Measurements from ENCODE around the gene KDM2A.
"Not testable (repeated sequence)": the region's sequence is repeated elsewhere in the genome, so short reads cannot be mapped to it uniquely, and the experiment has no call there.

Gene KDM2A

DNA sequence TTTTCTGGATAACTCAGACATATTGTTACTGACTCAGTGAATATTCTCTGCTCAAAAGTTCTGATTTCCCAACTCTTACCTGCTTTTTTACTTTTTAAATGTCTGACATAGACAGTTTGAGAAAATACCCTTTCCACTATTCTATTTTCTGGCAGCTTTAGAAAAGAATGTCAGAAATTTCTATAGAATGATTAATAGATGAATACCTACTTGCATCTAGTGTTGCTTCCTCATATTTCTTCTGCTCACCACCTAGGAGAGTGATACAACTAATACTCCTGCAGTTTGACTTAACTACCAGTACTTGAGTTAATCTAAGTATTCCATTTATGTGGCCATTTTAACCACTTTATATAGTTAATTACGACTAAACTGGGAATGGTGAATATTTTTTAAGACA lies 55.2 kb downstream of the KDM2A start:
- DNase-seq = no peak

DNA sequence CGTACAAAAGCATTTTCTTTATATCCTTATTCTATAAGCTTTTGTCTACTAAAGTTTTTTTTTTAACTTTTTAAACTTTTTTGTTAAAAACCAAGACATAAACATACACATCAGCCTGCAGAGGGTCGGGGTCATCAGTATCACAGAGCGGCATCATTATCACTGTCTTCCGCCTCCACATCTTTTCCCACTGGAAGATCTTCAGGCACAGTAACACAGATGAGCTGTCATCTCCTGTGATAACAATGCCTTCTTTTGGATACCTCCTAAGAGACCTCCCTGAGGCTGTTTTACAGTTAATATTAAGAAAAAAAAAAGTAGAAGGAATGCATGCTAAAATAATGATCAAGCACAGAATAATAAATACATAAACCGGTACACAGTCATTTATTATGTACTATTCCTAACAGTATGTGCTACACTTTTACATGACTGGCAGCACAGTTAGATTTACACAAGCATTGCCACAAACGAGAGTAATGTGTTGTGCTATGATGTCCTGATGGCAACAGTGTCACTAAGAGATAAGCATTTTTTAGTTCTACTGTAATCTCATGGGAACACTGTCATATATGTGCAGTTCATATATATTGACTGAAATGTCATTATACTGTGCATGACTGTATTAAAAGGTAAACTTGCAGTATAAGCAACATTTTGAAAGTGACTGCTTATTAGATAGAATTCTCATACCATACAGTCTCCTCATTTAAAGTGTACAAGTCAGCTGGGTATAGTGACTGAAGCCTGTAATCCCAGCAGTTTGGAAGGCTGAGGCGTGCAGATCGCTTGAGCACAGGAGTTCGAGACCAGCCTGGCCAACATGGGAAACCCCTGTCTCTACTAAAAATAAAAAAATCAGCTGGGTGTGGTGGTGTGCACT lies 58.6 kb downstream of the KDM2A start:
- DNase-seq = no peak

DNA sequence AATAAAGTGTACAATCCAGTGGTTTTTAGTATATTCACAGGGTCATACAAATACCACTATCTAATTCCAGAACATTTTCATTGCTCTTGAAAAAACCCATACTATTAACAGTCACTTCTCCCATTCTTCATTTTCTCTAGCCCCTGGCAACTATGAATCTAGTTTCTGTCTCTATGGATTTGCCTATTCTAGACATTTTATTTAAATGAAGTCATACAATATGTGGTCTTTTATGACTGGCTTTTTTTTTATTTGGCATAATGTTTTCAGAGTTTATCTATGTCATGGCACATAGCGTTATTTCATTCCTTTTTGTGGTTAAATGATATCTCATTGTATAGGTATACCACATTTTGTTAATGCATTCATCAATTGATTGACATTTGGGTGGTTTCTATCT lies 59.4 kb downstream of the KDM2A start:
- no peak for DNase-seq

DNA sequence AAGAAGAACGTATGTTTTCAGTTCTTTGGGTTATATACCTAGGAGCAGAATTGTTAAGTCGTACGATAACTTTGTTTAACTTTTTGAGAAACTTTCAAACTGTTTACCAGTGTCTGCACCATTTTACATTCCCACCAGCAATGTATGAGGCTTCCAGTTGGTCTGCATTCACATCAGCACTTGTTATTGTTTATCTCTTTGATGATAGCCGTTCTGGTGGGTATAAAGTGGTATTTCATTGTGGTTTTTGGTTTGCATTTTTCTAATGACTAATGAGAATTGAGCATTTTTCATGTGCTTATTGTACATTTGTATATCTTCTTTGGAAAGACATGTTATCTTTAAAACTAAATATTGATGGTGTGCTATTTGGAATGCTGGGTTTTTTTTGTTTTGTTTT lies 59.8 kb downstream of the KDM2A start:
- DNase-seq = no peak

DNA sequence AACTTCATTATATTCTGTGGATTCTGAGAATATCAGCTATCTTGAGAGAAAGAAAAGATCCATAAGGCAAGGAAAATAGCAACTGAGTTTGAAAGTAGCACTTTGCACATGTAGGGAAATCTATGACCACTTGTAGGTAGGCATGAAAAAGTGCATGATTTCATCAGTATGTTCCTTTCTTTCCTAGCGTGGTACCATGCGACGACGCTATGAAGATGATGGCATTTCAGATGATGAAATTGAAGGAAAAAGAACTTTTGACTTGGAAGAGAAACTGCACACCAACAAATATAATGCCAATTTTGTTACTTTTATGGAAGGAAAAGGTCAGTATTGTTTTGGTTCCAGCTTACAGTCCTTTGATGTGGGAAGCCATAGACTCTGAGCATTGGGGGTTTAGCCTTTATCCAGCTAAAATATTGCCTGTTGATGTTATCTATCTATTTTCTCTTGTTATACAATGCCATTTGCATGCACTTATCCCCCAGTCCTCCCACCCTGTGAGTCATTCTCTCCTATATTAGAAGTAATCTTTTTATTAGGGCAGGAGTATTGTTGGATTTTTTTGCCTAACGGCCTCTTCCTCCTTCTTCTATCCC lies 60.9 kb downstream of the KDM2A start:
- no peak for DNase-seq

DNA sequence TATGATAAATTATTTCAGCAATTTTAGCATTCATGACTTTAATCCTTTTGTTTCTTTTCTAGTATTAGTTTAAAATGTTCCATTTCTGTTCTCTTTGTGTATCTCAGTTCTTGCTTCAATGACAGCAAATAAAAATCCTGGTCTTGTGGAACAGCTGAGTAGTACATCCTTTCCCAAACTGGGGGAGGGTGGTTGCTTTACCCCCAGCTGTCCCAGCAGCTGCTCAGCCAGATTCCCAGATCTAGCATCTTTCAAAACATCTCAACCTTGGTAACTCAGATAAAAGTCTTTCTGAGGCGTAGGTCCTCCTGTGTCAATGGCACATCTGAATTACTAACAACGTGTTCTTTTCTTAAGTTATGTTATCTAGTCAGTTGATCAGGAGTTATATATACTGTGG lies 75.0 kb downstream of the KDM2A start:
- no peak for DNase-seq

DNA sequence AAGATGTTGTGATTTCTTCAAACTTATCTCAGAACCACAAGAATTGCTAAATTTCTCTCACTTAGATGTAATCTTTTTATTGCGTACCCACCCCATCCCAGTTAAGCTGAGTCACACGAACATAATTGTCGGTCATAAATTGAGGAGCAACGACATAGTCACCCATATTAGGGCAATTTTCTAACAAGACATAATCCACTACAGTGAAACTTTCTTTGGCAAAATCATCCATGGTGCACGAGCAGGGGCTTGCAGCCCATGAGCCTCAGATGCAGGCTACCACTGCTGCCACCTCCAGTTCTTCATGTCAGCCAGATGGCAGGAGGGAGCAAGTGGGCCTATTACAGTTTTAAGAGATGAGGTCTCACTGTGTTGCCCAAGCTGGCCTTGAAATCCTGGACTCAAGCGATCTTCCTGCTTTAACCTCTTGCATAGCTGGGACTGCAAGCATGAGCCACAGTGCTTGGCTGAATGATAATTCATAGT lies 77.0 kb downstream of the KDM2A start:
- no peak for DNase-seq

DNA sequence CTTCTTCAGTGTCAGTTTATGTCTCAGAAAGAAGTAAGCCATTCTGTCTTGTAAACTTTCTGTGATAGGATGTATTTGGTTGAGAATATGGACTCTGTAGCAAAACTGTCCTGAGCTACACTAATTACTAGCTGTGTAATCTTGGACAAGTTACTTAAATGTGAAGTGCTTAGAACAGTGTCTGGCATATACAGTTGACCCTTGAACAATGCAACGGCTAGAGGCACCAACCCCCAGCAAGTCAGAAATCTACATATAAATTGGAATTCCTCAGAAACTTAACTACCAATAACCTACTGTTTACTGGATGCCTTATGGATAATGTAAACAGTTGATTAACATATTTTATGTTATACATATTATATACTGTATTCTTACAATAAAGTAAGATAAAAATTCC lies 78.5 kb downstream of the KDM2A start:
- no peak for DNase-seq

DNA sequence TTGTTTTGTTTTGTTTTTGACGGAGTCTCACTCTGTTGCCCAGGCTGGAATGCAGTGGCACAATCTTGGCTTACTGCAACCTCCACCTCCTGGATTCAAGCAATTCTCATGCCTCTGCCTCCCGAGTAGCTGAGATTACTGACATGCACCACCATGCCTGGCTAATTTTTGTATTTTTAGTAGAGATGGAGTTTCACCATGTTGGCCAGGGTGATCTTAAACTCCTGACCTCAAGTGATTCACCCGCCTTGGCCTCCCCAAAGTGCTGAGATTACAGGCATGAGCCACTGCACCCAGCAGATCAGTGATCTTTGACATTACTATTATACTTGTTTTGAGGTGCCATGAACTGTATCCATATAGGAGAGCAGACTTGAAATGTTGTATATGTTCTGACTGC lies 79.7 kb downstream of the KDM2A start:
- not testable (repeated sequence) for DNase-seq

DNA sequence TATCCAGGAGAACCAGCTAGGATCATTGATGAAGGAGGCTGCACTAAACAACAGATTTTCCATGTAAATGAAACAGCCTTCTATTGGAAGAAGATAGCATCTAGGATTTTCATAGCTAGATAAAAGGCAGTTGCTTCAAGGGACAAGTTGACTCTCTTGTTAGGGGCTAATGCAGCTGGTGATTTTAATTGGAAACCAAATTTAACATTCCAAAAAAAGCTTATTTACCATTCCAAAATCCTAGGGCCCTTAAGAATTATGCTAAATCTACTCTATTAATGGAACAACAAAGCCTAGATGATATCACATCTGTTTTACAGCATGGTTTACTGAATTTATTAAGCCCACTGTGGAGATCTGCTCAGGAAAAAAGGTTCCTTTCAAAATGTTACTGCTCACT lies 80.7 kb downstream of the KDM2A start:
- DNase-seq = no peak

DNA sequence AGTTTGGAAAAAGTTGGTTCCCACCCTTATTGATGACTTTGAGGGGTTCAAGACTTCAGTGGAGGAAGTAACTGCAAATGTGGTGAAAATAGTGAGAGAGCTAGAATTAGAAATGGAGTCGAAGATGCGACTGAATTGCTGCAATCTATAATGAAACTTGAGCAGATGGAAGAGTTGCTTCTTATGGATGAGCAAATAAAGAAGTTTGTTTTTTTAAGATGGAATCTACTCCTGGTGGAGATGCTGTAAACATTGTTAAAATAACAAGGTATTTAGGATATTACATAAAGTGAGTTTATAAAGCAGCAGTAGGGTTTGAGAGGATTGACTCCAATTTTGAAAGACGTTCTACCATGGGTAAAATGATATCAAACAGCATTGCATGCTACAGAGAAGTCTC lies 83.0 kb downstream of the KDM2A start:
- DNase-seq = no peak

DNA sequence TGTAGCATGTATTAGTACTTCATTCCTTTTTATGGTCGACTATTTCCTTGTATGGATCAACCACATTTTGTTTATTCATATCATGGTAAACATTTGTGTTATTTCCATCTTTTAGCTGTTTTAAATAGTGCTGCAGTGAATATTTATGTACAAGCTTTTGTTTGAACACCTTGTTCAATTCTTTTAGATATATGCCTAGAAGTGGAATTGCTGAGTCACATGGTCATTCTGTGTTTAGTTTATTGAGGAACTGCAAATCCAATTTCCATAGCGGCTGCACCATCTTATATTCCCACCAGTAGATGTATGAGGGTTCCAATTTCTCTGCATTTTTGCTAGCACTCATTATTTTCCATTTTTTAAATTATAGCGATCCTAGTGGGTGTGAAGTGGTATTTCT lies 85.8 kb downstream of the KDM2A start:
- no peak for DNase-seq

DNA sequence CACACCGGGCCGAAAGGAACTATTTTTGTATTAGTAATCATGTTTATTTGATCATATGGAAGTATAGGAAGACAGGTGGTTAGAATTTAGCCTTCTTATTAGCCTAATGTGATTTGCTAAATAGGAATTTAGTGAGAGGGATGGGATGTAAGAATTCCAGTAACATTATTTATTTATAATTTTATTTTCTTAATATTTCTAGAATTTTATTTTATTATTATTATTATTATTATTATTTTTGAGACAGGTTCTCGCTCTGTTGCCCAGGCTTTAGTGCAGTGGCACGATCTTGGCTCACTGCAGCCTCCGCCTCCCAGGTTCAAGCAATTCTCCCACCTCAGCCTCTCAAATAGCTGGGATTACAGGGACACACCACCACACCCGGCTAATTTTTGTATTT lies 90.2 kb downstream of the KDM2A start:
- not testable (repeated sequence) for DNase-seq

DNA sequence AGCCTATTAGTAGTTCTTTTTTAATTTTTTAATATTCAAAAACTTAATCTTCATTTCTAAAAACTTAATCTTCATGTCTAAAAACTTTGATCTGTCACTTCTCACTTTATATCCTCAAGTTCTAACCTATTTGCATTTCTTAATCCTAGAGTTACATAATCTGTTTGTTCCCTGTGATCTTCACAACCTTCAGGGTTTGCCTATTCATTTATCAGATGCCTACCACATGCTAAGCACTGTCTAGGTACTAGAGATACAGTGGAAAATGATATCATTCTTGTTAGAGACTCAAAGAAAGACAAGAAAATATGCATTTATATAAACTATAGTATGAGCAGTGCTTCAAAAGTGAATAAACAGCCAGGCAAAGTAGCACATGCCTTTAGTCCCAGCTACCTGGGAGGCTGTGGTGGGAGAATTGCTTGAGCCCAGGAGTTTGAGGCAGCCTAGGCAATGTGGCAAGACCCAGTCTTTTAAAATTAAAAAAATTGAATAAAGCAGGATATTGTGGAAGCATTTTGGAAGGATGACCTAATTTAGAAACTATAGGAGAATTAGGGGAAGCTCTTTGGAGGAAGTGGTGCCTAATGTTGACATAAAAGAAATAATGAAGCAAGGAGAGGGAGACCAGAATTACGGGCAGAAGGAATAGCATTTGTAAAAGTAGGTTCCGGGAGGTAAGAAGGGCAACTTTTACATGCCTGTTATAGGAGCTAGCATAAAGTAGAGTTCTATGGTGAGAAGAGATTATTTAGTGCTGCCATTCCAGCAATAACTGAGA lies 92.8 kb downstream of the KDM2A start:
- no peak for DNase-seq

DNA sequence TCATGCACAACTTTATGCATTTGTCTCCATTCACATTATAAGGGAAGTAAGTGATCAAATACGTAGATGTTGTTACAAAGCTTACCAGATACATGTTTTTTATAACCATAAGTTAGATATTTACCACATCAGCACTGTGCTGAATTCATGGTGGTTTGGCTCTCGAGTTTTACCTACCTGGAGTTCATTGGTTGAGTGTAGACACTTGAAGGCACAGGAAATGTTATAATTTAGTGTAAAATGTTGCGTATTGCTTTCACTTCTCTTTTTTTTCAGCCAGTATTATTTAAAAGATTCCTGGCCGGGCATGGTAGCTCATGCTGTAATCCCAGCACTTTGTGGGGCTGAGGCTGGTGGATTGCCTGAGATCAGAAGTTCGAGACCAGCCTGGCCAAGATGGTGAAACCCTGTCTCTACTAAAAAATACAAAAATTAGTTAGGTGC lies 94.1 kb downstream of the KDM2A start:
- DNase-seq = no peak

DNA sequence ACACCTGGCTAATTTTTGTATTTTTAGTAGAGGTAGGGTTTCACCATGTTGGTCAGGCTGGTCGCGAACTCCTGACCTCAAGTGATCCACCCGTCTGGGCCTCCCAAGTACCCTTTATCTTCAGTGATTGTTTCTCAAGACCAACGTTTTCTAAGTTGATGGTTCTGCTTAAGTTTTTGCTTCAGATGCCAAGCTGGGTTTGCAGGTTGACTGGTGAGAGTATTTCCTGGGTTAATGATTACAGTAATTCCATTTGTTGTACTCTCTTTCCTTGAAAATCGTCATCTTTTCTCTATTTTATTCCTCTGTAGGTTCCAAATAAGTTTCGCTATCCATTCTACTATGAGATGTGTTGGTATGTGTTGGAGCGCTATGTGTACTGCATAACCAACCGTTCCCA lies 108.7 kb downstream of the KDM2A start:
- no peak for DNase-seq

DNA sequence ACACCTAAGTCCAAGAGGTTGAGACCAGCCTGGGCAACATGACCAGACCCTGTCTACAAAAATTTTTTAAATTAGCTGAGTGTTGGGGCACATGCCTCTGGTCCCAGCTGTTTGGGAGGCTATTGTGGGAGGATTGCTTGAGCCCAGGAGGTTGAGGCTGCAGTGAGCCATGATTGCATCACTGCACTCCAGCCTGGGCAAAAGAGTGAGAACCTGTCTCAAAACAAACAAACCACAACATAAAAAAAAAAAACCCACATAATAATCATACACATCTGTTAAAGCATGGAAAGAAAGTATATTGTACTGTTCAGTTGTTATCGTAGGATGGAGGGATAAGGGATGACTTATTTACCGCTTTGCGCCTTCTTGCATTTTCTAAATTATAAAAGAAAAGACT lies 111.3 kb downstream of the KDM2A start:
- no peak for DNase-seq

DNA sequence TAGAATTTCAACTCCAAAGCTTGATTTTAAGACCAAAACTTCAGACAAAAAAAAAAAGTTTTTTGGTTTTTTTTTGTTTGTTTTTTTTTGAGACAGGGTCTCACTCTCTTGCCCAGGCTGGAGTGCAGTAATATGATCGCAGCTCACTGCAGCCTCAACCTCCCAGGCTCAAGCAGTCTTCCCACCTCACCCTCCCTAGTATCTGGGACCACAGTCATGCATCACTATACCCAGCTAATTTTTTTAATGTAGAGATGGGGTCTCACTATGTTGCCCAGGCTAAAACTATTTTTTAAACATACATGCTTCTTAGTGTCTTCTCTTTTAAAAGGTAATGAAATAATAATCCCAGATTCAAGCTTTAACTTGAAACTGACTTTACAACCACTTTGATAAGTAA lies 111.8 kb downstream of the KDM2A start:
- DNase-seq = no peak

DNA sequence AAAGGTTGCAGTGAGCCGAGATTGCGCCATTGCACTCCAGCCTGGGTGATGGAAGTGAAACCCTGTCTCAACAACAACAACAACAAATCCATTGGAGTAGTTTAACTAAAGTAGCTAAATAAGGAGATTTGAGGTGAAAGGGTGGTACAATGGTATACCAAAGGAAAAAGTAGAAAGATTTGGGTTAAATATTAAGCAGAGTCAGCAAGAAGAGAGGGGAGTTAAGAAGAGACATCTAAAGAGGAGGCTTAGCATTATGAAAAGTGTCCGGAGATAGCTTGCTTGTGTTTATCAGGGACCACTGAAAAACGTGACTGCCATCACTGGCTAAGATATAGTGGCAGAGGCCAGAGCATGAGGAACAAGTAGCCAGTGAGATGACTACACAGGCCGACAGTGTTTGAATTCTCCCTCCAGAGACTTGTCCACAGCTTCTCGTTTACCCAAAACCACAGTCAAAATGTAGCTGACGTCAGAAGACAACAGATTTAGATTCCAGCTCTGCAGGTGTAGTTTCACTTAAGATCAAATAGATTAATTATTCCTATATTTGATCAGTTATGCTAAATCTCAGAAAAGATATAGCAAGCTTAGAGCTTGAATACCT lies 114.6 kb downstream of the KDM2A start:
- no peak for DNase-seq

DNA sequence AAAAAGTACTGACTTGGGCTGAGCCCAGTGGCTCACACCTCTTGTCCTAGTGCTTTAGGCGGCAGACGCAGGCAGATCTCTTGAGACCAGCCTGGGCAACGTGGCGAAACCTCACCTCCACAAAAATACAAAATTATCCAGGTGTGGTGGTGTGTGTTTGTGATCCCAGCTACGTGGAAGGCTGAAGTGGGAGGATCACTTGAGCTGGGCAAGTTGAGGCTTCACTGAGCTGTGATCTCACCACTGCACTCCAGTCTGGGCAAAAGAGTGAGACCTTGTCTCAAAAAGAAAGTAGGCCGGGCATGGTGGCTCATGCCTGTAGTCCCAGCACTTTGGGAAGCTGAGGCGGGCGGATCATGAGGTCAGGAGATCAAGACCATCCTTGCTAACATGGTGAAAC lies 115.5 kb downstream of the KDM2A start:
- DNase-seq = not testable (repeated sequence)

DNA sequence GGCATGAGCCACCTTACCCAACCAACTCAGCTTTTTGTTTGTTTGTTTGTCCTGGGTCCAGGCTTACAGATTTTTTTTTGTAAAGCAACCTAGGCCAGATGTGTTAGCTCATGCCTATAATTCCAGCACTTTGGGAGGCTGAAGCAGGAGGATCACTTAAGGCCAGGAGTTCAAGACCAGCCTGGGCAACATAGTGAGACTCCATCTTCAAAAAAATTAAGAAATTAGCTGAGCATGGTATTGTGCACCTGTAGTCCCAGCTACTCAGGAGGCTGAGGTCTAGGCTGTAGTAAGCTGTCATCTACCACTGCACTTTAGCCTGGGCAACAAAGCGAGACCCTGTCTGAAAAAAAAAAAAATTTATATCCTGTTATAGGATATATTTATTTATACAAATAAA lies 118.5 kb downstream of the KDM2A start:
- no peak for DNase-seq

DNA sequence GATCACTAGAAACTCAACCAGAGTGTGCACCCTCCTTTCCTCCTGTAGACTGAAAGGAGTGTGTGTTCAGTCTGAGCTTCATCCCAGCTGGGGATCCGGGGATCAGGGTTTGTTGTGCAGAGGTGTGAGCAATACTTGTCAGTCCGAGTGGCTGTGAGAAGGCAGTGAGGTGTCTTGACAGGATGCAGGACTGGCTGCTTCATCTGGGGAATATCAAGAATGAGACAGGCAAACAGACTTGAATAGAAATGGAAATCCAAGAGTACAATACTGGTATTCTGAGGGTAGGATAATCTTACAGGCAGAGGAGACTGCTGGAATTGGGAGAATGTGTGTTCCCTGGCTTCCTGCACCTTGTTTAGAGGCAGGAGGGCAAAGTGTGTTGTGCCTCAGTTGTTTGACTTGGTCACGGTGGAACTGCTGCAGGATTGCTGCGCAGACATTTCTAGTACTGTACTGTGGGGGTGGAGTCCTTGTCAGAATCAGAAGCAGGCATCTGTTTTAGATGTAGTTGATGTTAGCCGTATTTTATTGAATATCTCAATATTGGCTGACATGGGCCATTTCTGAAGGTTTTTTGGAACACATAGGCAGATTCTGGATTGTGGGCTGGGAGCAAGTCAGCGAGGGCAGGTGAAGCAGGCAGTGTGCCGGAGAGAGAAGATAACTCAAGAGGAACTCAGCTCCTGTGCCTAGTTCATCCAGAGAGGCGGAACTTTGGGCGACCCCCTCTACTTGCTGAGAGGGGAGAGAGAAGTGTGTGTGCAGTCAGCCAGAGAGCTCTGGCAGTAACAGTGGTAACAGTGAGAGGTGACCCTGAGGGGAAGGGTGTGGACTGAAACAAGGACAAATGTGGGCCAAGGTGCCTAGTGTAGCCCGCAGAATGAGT lies 120.1 kb downstream of the KDM2A start:
- no peak for DNase-seq
